Activated T-cell treated with anti-CD3 and anti-CD28 coated beads for 4 hours (primary cell): ENCODE results near the gene RFX8.
"Not testable (repeated sequence)": the region's sequence is repeated elsewhere in the genome, so short reads cannot be mapped to it uniquely, and the experiment has no call there.

Experiments
- DNase-seq: peaks from one replicate; pipeline ENCODE4 v3.0.0-alpha.2; 2020

The RFX8 gene

DNA sequence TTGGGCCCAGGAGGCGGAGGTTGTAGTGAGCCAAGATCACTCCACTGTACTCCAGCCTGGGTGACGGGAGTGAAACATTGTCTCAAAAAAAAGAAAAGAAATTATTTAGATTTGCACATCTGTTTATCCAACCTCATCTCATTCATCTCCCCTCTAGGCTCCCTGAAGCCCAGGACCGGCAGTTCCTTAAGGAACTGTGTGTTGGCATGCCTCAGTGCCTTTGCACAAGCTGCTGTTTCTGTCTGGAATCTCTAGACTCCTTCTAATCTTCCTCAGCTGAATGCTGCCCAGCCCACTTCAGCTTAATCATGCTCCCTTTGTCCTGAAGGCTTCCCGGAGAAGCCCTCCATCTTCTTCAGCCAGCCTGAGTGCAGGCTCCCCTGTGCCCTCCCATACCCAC lies 10.9 kb upstream of the RFX8 start:
- DNase-seq = no peak

DNA sequence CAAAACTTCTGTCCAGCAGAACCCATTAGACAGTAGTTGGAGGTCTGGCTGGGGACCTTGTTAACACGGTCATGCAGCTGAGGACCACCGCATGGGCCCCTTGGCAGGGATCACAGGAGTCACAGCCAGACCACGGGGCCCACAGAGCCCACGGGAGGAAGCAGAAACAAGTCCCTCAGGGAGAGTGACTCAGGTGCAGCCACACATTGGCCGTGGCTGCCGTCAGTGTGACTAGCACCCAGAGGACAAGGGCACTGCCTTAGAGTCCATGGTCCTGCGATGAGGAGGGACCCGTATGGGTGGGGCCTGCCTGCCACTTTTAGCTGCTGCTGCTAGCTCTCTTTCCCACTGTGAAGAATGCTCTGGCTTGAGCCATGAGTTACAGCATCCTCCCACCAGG lies 5.9 kb upstream of the RFX8 start:
- DNase-seq = no peak

DNA sequence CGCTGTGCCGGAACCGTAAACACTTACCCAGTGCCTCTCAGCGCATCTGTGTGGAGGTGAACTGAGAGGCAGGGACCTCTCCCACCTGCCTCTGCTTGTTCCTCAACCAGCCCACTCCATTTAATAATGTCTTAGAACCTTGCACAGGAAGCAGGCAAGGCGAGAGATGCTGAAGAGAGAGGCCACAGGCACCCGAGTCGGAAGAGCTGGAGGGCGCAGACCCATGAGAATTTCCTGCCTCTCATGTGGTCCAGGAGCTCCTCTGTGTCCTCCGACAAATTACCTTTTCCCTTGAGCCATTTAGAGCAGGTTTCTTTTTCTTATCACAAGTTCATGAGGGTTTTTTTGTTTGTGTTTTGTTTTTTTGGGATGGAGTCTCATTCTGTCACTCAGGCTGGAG lies 4.9 kb upstream of the RFX8 start:
- DNase-seq = no peak

DNA sequence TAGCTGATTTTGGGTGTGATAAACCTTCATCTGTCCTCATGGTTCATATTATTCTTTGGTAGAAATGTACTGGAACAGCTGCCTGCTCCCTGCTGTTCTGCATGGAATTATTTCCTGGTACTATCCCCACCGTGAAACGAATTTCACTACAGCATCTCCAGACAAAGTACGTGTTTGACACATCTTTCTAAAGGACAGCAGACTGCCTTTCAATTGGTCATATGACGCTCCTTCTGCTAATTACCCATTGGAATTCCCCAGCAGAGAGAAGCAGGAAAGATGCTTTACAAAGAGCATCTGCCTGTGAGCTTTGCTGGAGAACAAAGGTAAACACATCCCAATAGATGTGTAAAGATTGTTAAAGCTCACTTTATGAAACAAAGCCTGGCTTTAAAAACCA lies 4.4 kb upstream of the RFX8 start:
- no peak for DNase-seq

DNA sequence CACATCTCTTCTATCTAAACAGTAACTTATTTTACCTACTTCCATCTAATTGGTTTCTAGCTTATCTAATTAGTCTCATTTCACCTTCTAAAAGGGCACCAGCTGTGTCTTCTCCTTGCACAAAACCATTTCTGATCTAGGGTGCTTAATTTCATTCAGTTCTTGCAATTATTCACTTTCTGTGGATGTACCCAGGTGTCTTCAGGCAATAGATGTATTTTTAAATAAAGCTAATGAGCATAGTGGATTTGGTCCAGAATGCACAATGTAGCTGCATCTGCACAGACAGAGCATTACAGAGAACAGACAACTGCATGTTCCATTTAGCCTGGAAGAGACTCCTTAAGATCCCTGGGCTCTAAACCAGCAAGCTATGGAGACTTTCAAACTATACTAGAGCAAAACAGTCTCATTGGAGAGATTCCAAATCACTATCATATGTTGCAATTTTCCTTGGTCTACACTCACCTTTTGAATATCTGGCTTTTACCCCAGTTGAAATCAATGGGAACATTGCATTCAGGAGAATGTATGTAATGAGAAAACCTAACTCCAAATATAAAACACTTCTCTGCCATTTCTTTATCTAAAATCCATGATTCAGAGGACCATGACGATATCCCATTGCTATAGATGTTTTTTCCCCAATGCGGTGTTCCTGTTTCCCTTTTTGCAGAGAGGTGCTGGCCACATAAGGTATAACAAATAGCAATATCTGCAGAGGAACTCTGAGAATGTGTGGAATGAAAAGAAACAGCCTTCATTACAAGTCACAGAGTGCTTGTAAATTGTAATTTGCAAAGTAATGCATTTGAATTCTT lies 3.5 kb upstream of the RFX8 start:
- no peak for DNase-seq

DNA sequence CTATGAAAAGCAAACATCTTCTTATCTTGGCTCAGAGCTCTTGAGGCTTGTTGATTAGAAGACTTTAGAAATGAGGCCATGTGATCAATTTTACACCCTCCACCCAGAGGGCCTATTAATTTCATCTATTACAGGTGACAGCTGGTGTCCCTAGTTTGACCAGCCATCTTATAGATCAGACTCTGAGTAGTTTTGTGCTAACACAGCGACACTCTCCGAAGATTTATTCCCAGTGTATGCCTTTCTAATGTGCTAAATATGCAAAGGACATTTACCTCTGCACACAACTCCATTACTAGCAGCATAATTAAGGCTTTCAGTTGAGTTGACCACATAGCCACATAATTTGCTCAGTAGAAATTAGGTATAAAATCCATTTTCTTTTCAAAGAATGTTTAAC lies 2.6 kb upstream of the RFX8 start:
- no peak for DNase-seq

DNA sequence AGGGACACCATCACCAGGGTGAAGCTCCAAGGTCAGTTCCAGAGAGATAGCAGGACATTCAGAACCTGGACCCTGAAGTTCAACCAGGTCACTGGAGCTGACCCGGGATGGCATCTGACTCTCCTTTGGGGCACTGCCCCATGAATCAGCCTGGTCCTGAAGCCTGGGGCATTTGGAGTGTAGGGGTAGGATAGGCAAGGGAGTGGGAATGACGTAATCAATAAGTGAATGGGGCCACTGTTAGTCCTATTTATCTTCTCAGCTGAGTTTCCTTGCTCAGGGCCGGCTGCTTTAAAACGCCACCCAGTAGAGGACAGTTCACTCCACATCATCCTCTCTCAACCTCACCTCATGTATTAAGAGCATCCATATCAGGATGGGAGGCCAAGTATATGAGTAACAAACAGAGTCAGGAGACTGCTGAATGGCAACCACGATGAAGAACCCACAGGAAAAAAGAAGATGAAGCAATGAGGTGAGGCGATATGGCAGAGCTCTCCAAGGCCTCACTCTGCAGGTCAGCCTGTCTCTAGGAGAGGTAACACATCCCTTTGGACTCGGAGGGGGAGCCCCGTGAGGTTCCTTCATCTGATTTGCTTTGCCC lies 1.8 kb upstream of the RFX8 start:
- no peak for DNase-seq

DNA sequence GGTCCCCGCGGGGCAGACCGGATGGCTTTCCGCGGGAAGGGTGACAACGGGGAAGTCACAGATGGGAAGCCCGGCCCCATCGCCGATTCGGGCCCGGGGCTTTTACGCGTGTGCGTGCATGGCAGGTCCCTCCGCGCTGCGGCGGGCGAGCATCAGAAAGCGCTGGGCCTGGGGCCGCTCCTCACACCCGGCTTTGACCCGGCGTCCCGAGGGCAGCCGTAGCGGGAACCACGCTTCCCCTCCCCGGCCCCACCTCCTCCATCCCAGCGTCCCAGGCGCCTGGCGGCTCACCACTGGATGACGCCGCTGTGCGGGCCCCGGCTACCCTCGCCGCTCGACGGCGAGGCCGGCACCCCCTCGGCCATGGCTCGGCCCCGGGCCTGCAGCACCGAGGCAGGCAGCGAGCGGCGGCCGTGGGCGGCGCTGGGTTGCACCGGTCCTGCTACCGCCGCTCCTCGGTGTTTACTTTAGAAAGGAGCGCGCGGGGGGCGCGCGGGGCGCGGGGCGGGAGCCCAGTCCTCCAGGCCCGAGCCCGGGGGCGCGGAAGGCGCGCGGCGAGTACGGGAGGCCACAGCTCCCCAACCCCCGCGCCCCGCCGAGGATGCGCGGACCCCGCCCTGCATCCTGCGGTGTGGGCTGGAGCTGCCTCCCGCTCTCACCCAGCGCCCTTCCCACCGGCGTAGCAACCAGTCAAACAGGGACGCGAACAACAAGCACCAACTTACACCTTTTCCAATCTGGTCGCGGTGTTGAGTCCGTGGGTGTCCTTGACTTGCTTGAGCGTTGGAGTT lies 806 bp downstream of the RFX8 start:
- DNase-seq = no peak

DNA sequence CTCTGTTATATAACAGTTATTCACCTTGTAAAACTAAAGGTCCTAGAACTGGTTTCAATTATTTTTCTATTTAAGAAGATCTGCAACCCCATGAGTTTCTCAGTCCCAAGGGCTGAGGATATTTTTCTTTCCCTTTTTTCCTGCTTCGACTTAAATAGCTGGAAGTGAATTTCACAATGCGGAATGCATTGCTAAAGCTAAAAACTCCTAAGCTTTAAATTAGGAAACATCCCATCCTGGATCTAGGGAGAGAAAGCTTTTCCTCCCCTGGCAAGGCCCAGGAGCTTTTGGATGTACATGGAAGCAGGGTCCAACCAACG lies 1.4 kb downstream of the RFX8 start:
- DNase-seq = no peak

DNA sequence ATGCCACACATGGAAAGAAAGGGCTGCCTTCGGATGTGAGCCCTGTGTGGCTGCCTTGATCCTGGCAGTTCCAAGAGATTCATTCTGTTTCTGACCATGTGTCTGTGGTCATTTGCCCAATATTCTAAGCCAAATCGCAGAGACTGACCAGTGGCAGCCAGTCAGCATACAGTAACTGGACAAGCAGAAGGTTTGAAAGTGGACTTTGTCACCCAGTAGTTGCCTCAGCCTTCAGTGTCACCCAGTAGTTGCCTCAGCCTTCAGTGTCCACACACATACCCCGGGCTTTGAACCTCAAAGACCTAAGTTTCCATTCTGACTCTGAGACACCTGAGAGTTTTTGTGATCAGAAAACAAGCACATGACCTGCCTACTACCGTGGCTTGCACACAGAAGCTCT lies 5.0 kb downstream of the RFX8 start:
- DNase-seq = no peak

DNA sequence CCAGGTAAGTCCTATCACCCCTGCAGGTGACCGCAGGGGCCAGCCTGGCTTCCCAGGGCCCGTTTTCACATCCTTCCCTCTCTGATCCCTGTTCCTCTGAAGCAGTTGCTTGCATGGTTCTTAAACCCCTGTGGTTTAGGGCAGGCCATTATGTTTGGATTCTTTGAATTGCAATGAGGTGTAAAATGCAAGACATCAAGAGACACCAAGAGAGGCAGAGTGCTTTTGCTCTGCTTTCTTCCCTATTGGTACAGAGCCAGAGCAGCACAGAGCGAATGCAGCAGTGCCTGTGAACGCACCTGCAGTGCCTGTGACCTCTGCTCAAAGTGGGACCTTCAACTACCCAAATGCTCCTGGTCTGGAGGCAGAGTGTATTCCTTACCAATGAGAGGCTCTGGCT lies 7.6 kb downstream of the RFX8 start:
- DNase-seq = no peak

DNA sequence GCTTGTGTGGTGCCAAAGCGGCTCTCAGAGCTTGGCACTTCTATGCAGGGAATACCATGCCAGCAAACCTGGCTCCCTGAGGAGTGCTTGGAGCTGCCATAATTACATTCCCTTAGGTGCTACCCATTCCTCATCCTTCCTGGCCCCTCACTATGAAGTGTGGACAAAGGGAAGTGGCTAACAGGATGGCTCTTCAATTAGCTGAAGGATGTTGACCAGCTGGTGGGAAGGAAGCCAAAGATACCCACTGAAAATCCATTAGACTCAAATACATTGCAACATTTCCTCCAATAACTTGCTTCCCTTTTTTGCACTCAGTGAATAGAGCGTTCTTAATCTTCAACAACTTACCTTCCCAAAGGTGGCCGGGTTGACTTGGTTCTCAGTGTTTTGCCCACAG lies 8.5 kb downstream of the RFX8 start:
- no peak for DNase-seq

DNA sequence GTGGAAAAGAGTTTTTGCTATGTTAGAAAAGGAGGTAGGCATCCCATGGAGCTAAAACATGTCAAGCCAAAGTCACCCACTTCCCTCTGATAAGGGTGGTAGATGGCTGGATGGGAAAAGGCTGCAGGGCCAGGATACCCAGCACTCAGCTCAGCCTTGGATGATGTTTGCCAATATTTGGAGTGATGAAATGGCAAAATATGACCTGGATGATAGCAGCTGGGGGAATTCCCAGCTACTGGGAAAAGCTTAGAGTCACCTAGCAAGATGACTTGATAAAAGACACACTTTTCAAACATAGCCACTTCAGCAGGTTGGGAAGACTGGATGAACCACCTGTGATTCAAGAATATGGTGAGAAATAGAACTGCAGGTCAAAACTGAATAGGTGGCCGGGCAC lies 10.1 kb downstream of the RFX8 start:
- no peak for DNase-seq

DNA sequence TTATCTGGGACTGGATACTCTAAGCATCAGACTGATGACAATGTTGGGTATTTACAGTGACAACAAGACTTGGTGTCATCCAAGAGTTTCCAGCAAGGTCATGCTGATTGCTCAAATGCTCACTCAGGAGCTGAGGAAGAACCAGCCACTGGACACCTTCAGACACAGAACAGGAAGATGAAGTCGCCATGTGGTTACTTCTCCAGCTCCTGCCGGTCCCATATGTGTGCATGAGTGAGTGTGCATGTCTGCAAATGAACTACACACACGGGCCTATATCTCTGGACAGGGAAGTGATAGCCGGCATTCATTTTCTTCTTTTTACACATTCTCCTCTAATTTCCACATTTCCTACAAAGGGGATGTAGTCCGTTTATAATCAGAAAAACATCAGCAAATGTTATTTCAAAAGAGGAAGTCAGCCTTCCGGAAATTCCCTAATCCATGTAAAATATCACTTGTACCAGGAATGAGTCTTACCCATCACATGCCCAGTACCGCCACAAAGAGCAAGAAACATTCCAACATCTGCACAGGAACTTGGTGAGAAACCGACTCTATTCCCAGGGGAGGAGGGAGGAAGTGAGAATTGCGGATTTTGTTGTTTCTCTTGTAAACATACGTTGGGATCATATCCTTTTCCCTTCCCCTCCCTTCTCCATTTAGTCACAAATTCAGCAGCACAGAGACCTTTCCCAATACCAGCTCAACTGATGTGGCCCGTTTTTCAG lies 10.8 kb downstream of the RFX8 start:
- no peak for DNase-seq

DNA sequence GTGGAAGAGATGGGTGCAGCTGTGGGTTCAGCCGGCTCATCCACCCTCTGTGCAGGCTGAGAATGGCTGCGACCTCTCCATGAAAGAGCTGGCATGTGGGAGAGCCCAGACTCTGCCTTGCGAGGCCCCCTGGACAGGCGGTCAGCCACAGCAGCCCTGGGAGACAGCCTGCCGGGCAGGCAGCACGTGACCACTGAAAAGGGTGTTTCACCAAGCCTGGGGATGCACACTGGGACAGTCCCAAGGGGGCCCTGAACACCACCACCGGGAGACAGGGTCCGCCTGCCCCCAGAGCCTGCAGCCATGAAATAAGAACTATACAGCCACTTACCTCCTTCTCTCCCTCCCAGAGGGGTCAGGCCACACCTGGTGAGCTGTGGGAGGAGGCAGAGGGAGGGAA lies 11.5 kb downstream of the RFX8 start:
- DNase-seq = no peak

DNA sequence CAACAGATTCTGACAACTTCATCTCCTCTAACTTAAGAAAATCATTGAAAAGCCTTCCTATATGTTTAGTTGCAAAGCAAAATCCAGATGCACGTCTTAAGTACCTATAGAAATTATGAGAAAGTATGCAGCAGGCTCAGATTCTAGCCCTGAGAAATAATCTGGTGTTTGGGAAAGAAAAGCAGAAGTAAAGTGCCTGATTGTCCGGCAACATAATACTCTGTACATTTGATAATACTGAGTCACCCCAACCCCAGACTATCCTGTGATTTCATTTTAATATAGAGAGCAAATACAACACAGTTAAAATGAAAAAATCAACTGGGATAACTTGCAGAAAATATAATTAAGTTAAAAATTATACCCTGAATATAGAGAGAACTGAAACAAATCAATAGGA lies 13.5 kb downstream of the RFX8 start:
- DNase-seq = no peak

DNA sequence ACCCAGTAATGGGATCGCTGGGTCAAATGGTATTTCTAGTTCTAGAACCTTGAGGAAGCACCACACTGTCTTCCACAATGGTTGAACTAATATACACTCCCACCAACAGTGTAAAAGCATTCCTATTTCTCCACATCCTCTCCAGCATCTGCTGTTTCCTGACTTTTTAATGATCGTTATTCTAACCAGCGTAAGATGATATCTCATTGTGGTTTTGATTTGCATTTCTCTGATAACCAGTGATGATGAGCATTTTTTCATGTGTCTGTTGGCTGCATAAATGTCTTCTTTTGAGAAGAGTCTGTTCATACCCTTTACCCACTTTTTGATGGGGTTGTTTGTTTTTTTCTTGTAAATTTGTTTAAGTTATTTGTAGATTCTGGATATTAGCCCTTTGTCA lies 20.5 kb downstream of the RFX8 start:
- DNase-seq = not testable (repeated sequence)

DNA sequence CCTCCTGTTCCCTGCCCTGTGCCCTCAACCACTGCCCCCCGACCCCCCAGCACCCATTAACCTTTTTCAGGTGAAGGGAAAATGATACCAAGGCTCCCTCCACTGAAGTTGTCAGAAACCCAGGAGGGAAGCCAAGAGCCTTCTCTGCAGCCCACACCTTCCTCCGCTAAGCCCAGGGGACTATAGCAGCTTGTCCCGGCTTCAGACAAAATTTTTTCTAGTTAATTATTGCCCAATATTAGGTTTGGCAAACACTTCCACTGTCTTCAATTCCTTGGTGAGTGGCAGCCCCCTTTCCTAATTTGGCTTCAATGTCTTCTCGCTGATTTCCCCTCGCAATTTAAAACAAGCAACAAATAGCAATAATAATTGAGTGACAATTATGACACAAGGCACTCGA lies 23.9 kb downstream of the RFX8 start:
- no peak for DNase-seq

DNA sequence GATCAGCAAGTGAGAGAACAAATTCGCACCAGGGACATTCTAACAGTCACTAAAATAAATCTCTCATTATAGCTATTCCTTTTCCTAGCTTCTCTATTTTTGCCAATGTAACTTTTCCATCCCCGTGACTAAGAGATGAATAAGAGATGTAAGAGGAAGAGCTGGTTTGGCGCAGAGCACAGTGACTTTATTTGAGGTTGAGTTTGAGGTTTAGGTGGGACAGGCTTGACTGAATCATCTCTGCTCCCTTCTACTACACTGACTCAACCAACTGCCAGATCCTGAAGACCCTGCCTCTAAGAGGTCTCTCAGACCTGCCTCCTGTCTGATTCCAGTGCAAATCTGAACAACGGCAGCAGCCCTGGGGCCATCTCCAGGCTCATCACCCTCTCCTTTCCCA lies 28.0 kb downstream of the RFX8 start:
- DNase-seq = no peak

DNA sequence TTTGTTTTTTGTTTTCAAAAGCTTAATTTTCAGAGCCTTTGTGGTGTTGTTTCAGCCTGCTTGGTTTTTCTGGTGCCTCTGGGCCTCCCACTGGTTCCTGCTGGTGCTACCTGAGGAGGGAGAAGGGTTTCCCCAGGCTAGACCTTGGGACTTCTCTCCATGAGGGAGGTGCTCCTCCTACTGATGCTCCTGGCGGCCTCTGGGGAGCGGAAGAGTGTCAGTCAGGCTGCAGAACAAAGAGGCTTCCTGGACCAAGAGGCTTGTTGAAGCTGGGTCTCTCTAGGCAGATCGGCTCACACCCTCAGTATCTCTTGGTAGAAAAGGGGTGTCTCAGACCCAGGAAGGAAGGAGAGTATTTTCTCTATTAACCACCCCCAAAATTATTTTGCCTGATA lies 32.2 kb downstream of the RFX8 start:
- DNase-seq = no peak

DNA sequence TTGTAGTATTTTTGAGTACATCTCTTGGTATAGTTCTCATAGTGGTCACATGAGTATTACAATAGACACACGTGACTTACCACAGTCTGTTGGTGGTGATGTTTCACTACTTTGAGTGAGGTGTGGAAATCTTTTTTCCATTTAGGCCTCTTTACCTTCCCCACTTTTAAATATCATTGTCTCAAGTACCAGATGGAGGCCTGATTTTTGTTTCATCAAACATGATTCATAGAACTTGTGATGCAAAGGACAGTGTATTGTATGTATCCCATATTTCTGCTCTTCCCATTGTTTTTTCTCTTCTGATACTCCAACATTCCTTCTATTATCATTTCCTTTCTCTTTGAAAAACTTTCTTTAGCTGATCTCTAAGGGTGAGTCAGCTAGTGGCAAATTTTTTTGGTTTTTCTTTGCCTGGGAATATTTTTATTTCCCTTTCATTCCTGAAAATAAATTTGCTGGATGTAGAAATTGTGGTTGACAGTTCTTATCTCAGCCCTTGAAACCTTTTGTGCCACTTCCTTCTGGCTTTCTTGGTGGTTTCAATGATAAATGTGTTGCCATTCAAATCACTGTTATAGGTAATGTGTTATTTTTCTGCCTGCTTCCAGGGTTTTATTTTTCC lies 32.8 kb downstream of the RFX8 start:
- DNase-seq = no peak

DNA sequence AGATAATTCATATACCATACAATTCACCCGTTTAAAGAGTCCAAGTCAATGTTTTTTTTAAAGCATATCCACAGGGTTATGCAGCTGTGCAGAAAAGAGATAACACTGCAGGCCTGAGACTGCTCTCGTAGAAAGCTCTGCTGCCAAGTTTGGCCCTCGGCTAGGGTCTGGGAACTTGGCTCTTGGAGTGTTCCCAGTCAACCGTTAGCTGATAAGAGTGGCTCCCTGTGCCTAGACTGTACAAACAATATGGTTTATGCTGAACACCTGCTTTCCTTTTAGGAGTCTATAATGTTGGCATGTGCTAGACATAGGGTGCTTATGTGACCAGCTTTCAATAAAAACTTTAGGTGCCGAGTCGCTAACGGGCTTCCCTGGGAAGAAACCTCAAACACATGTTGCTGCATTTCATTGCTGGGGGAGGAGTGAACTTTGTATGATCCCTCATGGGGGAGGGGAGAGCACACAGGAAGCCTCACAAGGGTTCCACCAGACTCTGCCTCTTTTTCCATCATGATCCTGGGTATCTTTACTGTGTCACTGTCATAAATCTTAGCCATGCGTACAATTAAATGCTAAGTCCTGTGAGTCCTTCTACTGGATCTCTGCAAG lies 34.7 kb downstream of the RFX8 start:
- DNase-seq = no peak

DNA sequence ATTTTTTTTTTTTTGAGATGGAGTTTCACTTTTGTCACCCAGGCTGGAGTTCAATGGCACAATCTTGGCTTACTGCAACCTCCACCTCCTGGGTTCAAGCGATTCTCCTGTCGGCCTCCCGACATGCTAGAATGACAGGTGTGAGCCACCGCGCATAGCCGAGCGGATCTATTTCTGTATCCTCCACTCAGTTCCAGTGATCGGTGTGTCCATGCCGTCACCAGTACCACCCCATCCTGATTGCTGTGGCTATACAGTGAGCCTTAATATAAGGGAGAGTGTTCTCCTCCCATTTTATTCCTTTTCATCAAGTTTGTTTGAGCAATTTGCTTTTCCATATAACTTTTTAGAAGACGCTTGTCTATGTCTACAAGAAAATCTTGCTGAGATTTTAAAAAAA lies 35.2 kb downstream of the RFX8 start:
- DNase-seq = no peak
